Measurements from ENCODE around the gene COL7A1.

DNA sequence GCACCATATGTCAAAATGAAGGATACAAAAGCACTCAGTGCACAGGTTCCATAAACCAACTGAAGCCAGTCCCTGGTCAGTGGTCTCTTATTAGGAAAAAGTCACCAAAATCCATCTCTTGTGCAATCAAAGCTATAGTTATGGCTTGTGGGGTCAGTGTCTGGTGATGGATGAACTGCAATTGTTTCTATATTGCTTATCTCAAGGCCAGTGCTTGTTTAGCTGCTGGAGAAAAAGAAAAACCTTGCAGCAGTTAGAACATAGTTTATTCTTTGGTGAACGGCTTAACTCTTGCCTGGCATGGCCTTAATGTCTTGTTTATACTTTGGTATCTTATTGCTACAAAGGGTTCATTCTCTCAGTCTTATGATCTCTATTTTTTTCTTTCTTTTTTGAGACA lies 17.2 kb upstream of the COL7A1 start:
- TF ChIP-seq, protein P1, sequence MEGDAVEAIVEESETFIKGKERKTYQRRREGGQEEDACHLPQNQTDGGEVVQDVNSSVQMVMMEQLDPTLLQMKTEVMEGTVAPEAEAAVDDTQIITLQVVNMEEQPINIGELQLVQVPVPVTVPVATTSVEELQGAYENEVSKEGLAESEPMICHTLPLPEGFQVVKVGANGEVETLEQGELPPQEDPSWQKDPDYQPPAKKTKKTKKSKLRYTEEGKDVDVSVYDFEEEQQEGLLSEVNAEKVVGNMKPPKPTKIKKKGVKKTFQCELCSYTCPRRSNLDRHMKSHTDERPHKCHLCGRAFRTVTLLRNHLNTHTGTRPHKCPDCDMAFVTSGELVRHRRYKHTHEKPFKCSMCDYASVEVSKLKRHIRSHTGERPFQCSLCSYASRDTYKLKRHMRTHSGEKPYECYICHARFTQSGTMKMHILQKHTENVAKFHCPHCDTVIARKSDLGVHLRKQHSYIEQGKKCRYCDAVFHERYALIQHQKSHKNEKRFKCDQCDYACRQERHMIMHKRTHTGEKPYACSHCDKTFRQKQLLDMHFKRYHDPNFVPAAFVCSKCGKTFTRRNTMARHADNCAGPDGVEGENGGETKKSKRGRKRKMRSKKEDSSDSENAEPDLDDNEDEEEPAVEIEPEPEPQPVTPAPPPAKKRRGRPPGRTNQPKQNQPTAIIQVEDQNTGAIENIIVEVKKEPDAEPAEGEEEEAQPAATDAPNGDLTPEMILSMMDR (IDR thresholded peaks at IDR 0.05), result no peak
- no peak for TF ChIP-seq POLR2A (IDR thresholded peaks at IDR 0.05)

Data from uterus (tissue), 2 donors.